Measurements from ENCODE around the gene WDFY2.

The WDFY2 gene

GRCh38 chr13:51746802-51747201 lies 162.5 kb downstream of the WDFY2 start:
- TF ChIP-seq SP1 (IDR thresholded peaks at IDR 0.05) (no peak), TARDBP (IDR thresholded peaks at IDR 0.05) (no peak), FOXK2 (IDR thresholded peaks at IDR 0.05) (no peak), HDGF (IDR thresholded peaks at IDR 0.05; ENCODE audit: borderline replicate concordance) (no peak), BHLHE40 (IDR thresholded peaks at IDR 0.05; ENCODE audit: borderline replicate concordance) (no peak), ZNF384 (IDR thresholded peaks at IDR 0.05) (no peak), ARNT (IDR thresholded peaks at IDR 0.05) (no peak), FOXA1 (IDR thresholded peaks at IDR 0.05) (no peak), FOXM1 (IDR thresholded peaks at IDR 0.05; ENCODE audit: borderline replicate concordance) (no peak), CTBP1 (IDR thresholded peaks at IDR 0.05; ENCODE audit: borderline replicate concordance) (no peak), PKNOX1 (IDR thresholded peaks at IDR 0.05) (no peak), LEF1 (IDR thresholded peaks at IDR 0.05; ENCODE audit: borderline replicate concordance) (no peak), ELF4 (IDR thresholded peaks at IDR 0.05) (no peak)
- ChIA-PET POLR2A (no interaction called here), CTCF (no interaction called here)
- DNase-seq (ENCODE audit: extremely low spot score), result no peak

- no peak for TF ChIP-seq SUZ12 (IDR thresholded peaks at IDR 0.05)
- no peak for TF ChIP-seq HDGF (IDR thresholded peaks at IDR 0.05; ENCODE audit: borderline replicate concordance)
- TF ChIP-seq FOXK2 (IDR thresholded peaks at IDR 0.05), result no peak
- no peak for TF ChIP-seq ARNT (IDR thresholded peaks at IDR 0.05)
- TF ChIP-seq ELF4 (IDR thresholded peaks at IDR 0.05), result no peak
- no peak for TF ChIP-seq FOXM1 (IDR thresholded peaks at IDR 0.05; ENCODE audit: borderline replicate concordance)
- no peak for TF ChIP-seq FOXA1 (IDR thresholded peaks at IDR 0.05)
- no peak for TF ChIP-seq LEF1 (IDR thresholded peaks at IDR 0.05; ENCODE audit: borderline replicate concordance)
- no peak for TF ChIP-seq L3MBTL2 (conservative IDR thresholded peaks at IDR 0.05)
- TF ChIP-seq TARDBP (IDR thresholded peaks at IDR 0.05), result no peak
- no peak for DNase-seq (ENCODE audit: extremely low spot score)
- CTCF ChIA-PET, result interaction anchor here (0.6 kb wide), 1 partner anchor 320 kb away, joined by 3 read pairs; no protein-coding TSS in a partner anchor
- POLR2A ChIA-PET, result no interaction called here
Measured at GRCh38 chr13:51747438-51748434, 163.5 kb downstream of the WDFY2 start.

- DNase-seq (ENCODE audit: extremely low spot score), result no peak
- TF ChIP-seq FOXA1 (IDR thresholded peaks at IDR 0.05) (no peak), SUZ12 (IDR thresholded peaks at IDR 0.05) (no peak), ZNF384 (IDR thresholded peaks at IDR 0.05) (no peak), TARDBP (IDR thresholded peaks at IDR 0.05) (no peak), BHLHE40 (IDR thresholded peaks at IDR 0.05; ENCODE audit: borderline replicate concordance) (no peak), FOXK2 (IDR thresholded peaks at IDR 0.05) (no peak)
- ChIA-PET CTCF (no interaction called here), POLR2A (interaction anchor here (0.7 to 1.5 kb wide), 2 partner anchors 111 to 304 kb away, joined by 3 to 4 read pairs; partner anchors contain the start of gene INTS6)
Measured at GRCh38 chr13:51756651-51757050, 172.4 kb downstream of the WDFY2 start.

GRCh38 chr13:51758691-51759090 lies 174.4 kb downstream of the WDFY2 start:
- no peak for DNase-seq (ENCODE audit: extremely low spot score)
- POLR2A ChIA-PET, result interaction anchor here (1.3 kb wide), 1 partner anchor 305 kb away, joined by 4 read pairs; the partner anchor contains the start of gene INTS6
- CTCF ChIA-PET, result no interaction called here
- TF ChIP-seq FOXM1 (IDR thresholded peaks at IDR 0.05; ENCODE audit: borderline replicate concordance), result no peak
- TF ChIP-seq NFRKB (IDR thresholded peaks at IDR 0.05), result no peak
- TF ChIP-seq SUZ12 (IDR thresholded peaks at IDR 0.05), result no peak

- DNase-seq (ENCODE audit: extremely low spot score), result no peak
- TF ChIP-seq SUZ12 (IDR thresholded peaks at IDR 0.05) (no peak), CTBP1 (IDR thresholded peaks at IDR 0.05; ENCODE audit: borderline replicate concordance) (no peak), FOXK2 (IDR thresholded peaks at IDR 0.05) (no peak), PKNOX1 (IDR thresholded peaks at IDR 0.05) (no peak), ZNF384 (IDR thresholded peaks at IDR 0.05) (no peak), L3MBTL2 (conservative IDR thresholded peaks at IDR 0.05) (no peak), SP1 (IDR thresholded peaks at IDR 0.05) (no peak), FOXA1 (IDR thresholded peaks at IDR 0.05) (no peak), TARDBP (IDR thresholded peaks at IDR 0.05) (no peak), FOXM1 (IDR thresholded peaks at IDR 0.05; ENCODE audit: borderline replicate concordance) (no peak), ELF4 (IDR thresholded peaks at IDR 0.05) (no peak)
- POLR2A ChIA-PET, result no interaction called here
- CTCF ChIA-PET, result no interaction called here
Measured at GRCh38 chr13:51759240-51759639, 175.0 kb downstream of the WDFY2 start.

GRCh38 chr13:51760592-51760991 lies 176.3 kb downstream of the WDFY2 start:
- DNase-seq (ENCODE audit: extremely low spot score), result no peak
- TF ChIP-seq TARDBP (IDR thresholded peaks at IDR 0.05), result no peak
- no peak for TF ChIP-seq FOXK2 (IDR thresholded peaks at IDR 0.05)
- TF ChIP-seq L3MBTL2 (conservative IDR thresholded peaks at IDR 0.05), result no peak
- TF ChIP-seq NFRKB (IDR thresholded peaks at IDR 0.05), result no peak
- TF ChIP-seq LEF1 (IDR thresholded peaks at IDR 0.05; ENCODE audit: borderline replicate concordance), result no peak
- no peak for TF ChIP-seq ELF4 (IDR thresholded peaks at IDR 0.05)
- TF ChIP-seq CTBP1 (IDR thresholded peaks at IDR 0.05; ENCODE audit: borderline replicate concordance), result no peak
- POLR2A ChIA-PET, result no interaction called here
- CTCF ChIA-PET, result no interaction called here
